Measurements from ENCODE around the gene CR2. TPM values are rescaled to one million over a fixed set of nuclear protein-coding genes. Genes with fewer than 3 reads are reported as not detected.

The CR2 gene
- total RNA-seq, 1 experiment from 2014 or later, result not detected

GRCh38 chr1:207420109-207420508 lies 34.0 kb upstream of the CR2 start:
- no TSS peak for BruUV-seq (replicated peaks)
- H3K79me2 ChIP-seq (ENCODE audit: low read length), result no peaks in the 10 kb centered on the region
- H3K4me3 ChIP-seq (ENCODE audit: low read length), result no peak overlapping the region
- H3K4me1 ChIP-seq (ENCODE audit: insufficient read depth, low read length), result no peaks in the 10 kb centered on the region
- H3K27me3 ChIP-seq (ENCODE audit: low read length), result peaks cover 62% of the 10 kb centered on the region
- H3K9me2 ChIP-seq (replicated peaks; ENCODE audit: low read length), result no peaks in the 10 kb centered on the region
- no peak overlapping the region for H3K9ac ChIP-seq (ENCODE audit: low read length)
- intact Hi-C loops (cut with micrococcal nuclease), result no loop called here
- no peak overlapping the region for H3K27ac ChIP-seq (ENCODE audit: low read length)
- TF ChIP-seq EZH2phosphoT487 (IDR thresholded peaks at IDR 0.05; ENCODE audit: borderline replicate concordance, low read length) (no peak), CTCF (conservative IDR thresholded peaks at IDR 0.05; ENCODE audit: low read depth, low read length) (no peak), EZH2 (IDR thresholded peaks at IDR 0.05; ENCODE audit: low read length, unreplicated experiment) (no peak)
- ATAC-seq (no peak), DNase-seq (no peak)
- H3K36me3 ChIP-seq (ENCODE audit: low read depth, low read length), result no peaks in the 10 kb centered on the region
- ChIA-PET CTCF (no interaction called here), POLR2A (ENCODE audit: unreplicated experiment) (no interaction called here)
- no peaks in the 10 kb centered on the region for H4K20me1 ChIP-seq (ENCODE audit: low read length)
- no peak overlapping the region for H2AFZ ChIP-seq (ENCODE audit: low read length)
- no peaks in the 10 kb centered on the region for H3F3A ChIP-seq (ENCODE audit: low read length, unreplicated experiment)
- peaks cover 5% of the 10 kb centered on the region; the same call in 1 of the 2 replicates for H3K9me3 ChIP-seq (ENCODE audit: low read length)
- H3K4me2 ChIP-seq (ENCODE audit: low read length), result no peak overlapping the region

DNA sequence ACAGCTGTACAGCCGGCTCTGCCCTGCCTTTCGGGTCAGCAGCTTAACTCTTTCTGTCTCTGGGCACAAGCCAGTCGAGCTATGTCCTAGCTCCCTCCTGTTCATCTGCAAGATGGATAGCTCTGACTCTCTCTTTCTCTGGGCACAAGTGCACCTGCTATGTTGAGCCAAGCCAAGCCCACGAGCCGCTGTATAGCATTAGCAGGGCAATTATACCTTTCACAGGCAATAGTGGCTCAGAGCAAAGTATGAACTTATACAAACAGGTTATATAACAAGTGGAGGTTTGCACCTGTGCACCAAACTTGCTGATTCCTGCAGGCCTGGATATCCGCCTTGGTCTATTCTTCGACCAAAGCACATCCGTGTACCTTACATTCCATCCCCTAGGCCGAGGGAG lies 33.0 kb upstream of the CR2 start:
- Histone ChIP-seq H3K9ac (ENCODE audit: low read length) (no peak overlapping the region), H3K79me2 (ENCODE audit: low read length) (no peaks in the 10 kb centered on the region), H3K9me2 (replicated peaks; ENCODE audit: low read length) (no peaks in the 10 kb centered on the region), H3K27me3 (ENCODE audit: low read length) (peaks cover 55% of the 10 kb centered on the region), H3K4me3 (ENCODE audit: low read length) (no peak overlapping the region), H3K36me3 (ENCODE audit: low read depth, low read length) (no peaks in the 10 kb centered on the region), H2AFZ (ENCODE audit: low read length) (no peak overlapping the region), H3K4me2 (ENCODE audit: low read length) (no peak overlapping the region), H3K4me1 (ENCODE audit: insufficient read depth, low read length) (no peaks in the 10 kb centered on the region), H3K9me3 (ENCODE audit: low read length) (peaks cover 5% of the 10 kb centered on the region; the same call in 1 of the 2 replicates), H3K27ac (ENCODE audit: low read length) (no peak overlapping the region), H4K20me1 (ENCODE audit: low read length) (no peaks in the 10 kb centered on the region), H3F3A (ENCODE audit: low read length, unreplicated experiment) (no peaks in the 10 kb centered on the region)
- ATAC-seq (no peak), DNase-seq (no peak)
- TF ChIP-seq EZH2 (IDR thresholded peaks at IDR 0.05; ENCODE audit: low read length, unreplicated experiment) (no peak), CTCF (conservative IDR thresholded peaks at IDR 0.05; ENCODE audit: low read depth, low read length) (no peak), EZH2phosphoT487 (IDR thresholded peaks at IDR 0.05; ENCODE audit: borderline replicate concordance, low read length) (no peak)
- POLR2A ChIA-PET (ENCODE audit: unreplicated experiment), result no interaction called here
- CTCF ChIA-PET, result no interaction called here
- BruUV-seq (replicated peaks), result no TSS peak
- intact Hi-C loops (cut with micrococcal nuclease), result no loop called here

GRCh38 chr1:207423560-207424292 lies 30.4 kb upstream of the CR2 start:
- H3K4me2 ChIP-seq (ENCODE audit: low read length), result no peak overlapping the region
- H3K79me2 ChIP-seq (ENCODE audit: low read length), result no peaks in the 10 kb centered on the region
- no peaks in the 10 kb centered on the region for H4K20me1 ChIP-seq (ENCODE audit: low read length)
- TF ChIP-seq CTCF (conservative IDR thresholded peaks at IDR 0.05; ENCODE audit: low read depth, low read length) (no peak), EZH2phosphoT487 (IDR thresholded peaks at IDR 0.05; ENCODE audit: borderline replicate concordance, low read length) (no peak), EZH2 (IDR thresholded peaks at IDR 0.05; ENCODE audit: low read length, unreplicated experiment) (peak; percentile 53)
- H3K9me2 ChIP-seq (replicated peaks; ENCODE audit: low read length), result no peaks in the 10 kb centered on the region
- BruUV-seq (replicated peaks), result no TSS peak
- ChIA-PET POLR2A (ENCODE audit: unreplicated experiment) (no interaction called here), CTCF (no interaction called here)
- intact Hi-C loops (cut with micrococcal nuclease), result no loop called here
- H3K4me1 ChIP-seq (ENCODE audit: insufficient read depth, low read length), result no peaks in the 10 kb centered on the region
- H2AFZ ChIP-seq (ENCODE audit: low read length), result no peak overlapping the region
- H3K9ac ChIP-seq (ENCODE audit: low read length), result no peak overlapping the region
- ATAC-seq (peak; percentile 24; the same call in 1 of the 2 replicates), DNase-seq (peak; percentile 19)
- no peaks in the 10 kb centered on the region for H3K36me3 ChIP-seq (ENCODE audit: low read depth, low read length)
- no peak overlapping the region for H3K27ac ChIP-seq (ENCODE audit: low read length)
- H3K4me3 ChIP-seq (ENCODE audit: low read length), result no peak overlapping the region
- peaks cover 67% of the 10 kb centered on the region for H3K27me3 ChIP-seq (ENCODE audit: low read length)
- no peaks in the 10 kb centered on the region for H3F3A ChIP-seq (ENCODE audit: low read length, unreplicated experiment)
- H3K9me3 ChIP-seq (ENCODE audit: low read length), result peaks cover 5% of the 10 kb centered on the region; the same call in 1 of the 2 replicates
